ENCODE results near the gene DDX56. TPM values are rescaled to one million over a fixed set of nuclear protein-coding genes. Genes with fewer than 3 reads are reported as not detected.

DDX56 gene
- polyA plus RNA-seq, 1 experiment = 45.9 TPM

- peaks cover 3% of the 10 kb centered on the region; the same call in 1 of the 2 replicates for H3K9me3 ChIP-seq (ENCODE audit: control insufficient read depth, insufficient read depth, low read length)
- H3K27me3 ChIP-seq (ENCODE audit: control insufficient read depth, insufficient read depth, low read length) = peaks cover 21% of the 10 kb centered on the region
- TF ChIP-seq CTCF (IDR thresholded peaks at IDR 0.05; ENCODE audit: low read depth, low read length) = no peak
- H3K4me3 ChIP-seq (ENCODE audit: low read depth, low read length) = no peak overlapping the region
- CTCF ChIA-PET = interaction anchor here (1.9 to 3.0 kb wide), 2 partner anchors 14 to 17 kb away, joined by 7 to 14 read pairs; no protein-coding TSS in a partner anchor
- DNase-seq (ENCODE audit: low read depth, low spot score) = no peak
- POLR2A ChIA-PET = no interaction called here
- H3K27ac ChIP-seq (ENCODE audit: low read depth, low read length) = no peak overlapping the region
Measured at GRCh38 chr7:44548893-44549292, 24.8 kb downstream of the DDX56 start.

- CTCF ChIA-PET = interaction anchor here (1.9 to 3.0 kb wide), 2 partner anchors 13 to 18 kb away, joined by 7 to 14 read pairs; no protein-coding TSS in a partner anchor
- no peak for DNase-seq (ENCODE audit: low read depth, low spot score)
- H3K4me3 ChIP-seq (ENCODE audit: low read depth, low read length) = no peak overlapping the region
- H3K9me3 ChIP-seq (ENCODE audit: control insufficient read depth, insufficient read depth, low read length) = peaks cover 3% of the 10 kb centered on the region; the same call in 1 of the 2 replicates
- TF ChIP-seq CTCF (IDR thresholded peaks at IDR 0.05; ENCODE audit: low read depth, low read length) = no peak
- no peak overlapping the region for H3K27ac ChIP-seq (ENCODE audit: low read depth, low read length)
- POLR2A ChIA-PET = no interaction called here
- H3K27me3 ChIP-seq (ENCODE audit: control insufficient read depth, insufficient read depth, low read length) = peaks cover 19% of the 10 kb centered on the region
Measured at GRCh38 chr7:44547536-44548231, 26.0 kb downstream of the DDX56 start.

DNA sequence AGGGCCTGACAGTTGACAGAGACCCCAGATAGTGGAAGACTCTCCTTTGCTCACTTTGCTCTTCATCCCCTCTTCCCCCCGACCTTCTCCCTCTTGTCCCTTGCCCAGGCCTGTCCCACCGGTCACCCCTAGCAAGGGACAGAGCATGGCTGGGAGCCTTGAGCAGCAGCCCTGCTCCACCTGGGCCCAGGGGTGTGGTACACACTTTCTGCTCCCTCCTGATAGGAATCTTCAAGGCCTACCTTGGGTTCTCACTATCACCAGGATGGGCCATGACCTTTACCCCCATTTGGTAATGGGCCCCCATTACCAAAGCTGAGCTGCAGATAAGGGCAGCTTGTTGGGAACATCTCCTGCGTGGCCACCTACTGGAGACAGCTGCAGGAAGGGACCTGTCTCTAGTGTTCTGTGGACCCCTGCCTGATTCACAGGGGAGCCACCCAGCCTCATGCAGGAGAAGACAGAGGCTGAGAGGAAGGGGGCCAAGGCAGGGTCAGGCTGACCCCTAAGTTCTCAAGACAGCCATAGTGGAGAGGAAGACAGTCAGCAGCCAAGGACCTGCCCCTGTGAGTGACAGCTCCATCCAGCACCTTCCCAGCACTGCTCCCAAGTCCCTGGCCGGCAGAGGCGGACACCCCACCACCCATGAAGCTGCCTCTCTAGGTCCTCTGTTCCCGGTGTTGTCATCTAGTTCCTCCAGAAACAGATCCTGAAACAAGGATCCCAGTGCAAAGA is 31.7 kb downstream of the DDX56 start:
- peaks cover 3% of the 10 kb centered on the region; the same call in 1 of the 2 replicates for H3K9me3 ChIP-seq (ENCODE audit: control insufficient read depth, insufficient read depth, low read length)
- DNase-seq (ENCODE audit: low read depth, low spot score) = no peak
- H3K4me3 ChIP-seq (ENCODE audit: low read depth, low read length) = no peak overlapping the region
- POLR2A ChIA-PET = no interaction called here
- CTCF ChIA-PET = interaction anchor here (1.5 kb wide), 1 partner anchor 8 kb away, joined by 4 read pairs; no protein-coding TSS in a partner anchor
- H3K27ac ChIP-seq (ENCODE audit: low read depth, low read length) = no peak overlapping the region
- H3K27me3 ChIP-seq (ENCODE audit: control insufficient read depth, insufficient read depth, low read length) = peaks cover 2% of the 10 kb centered on the region
- TF ChIP-seq CTCF (IDR thresholded peaks at IDR 0.05; ENCODE audit: low read depth, low read length) = no peak

DNA sequence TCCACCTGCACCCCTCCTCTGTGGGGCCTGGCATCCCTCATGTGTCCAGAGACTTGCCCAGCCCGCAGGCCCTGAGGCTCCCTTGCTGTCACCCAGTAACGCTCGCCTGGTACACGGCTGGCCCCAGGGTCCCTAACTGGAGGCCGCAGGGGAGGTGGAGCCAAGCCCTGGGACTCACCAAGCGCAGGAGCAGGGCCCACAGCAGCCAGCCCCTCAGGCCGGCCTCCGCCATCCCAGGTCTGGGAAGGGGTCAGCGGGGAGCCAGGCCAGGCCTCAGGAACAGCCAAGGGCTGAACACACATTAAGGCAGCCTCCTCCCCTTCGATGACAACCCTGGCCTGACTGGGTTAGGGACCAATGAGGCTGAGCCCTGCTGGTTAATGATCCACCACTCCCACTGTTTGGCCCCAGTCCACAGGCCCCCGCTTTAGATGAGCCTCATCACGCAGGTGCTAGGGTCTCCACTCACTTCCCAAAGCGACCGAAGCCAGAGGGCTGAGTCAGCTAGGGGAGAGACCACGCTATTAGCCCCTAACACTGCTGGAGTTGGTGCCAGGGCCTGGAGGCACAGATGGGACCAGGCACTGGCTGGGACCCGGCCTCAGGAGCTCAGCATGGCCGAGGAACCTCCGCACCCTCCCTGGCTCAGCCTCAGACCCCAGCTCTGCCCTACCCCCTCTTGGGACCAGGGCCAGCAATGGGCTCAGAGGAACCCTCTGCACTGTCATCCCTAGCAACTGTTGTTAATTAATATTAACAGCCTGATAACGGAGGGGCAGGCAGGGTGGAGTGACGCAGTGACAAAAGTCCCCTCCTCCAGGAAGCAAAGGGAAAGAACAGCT is 32.5 kb downstream of the DDX56 start, which contains the start of gene NPC1L1:
TSS of gene NPC1L1 (minus strand) at position 303 of the 842 bp plus-strand sequence. CDS start at position 232, 71 bp downstream.
- TF ChIP-seq CTCF (IDR thresholded peaks at IDR 0.05; ENCODE audit: low read depth, low read length) = no peak
- no peak within 1 kb of the TSS for H3K4me3 ChIP-seq (ENCODE audit: low read depth, low read length)
- H3K27me3 ChIP-seq (ENCODE audit: control insufficient read depth, insufficient read depth, low read length) = peaks cover 2% of the 10 kb centered on the region
- CTCF ChIA-PET = no interaction called here
- no peak for DNase-seq (ENCODE audit: low read depth, low spot score)
- POLR2A ChIA-PET = no interaction called here
- H3K9me3 ChIP-seq (ENCODE audit: control insufficient read depth, insufficient read depth, low read length) = peaks cover 3% of the 10 kb centered on the region; the same call in 1 of the 2 replicates
- no peak within 1 kb of the TSS for H3K27ac ChIP-seq (ENCODE audit: low read depth, low read length)

All from AG04450 (cell line).